GM21576 (cell line): ENCODE results near the gene SLC39A11.

Experiments used
- ATAC-seq: cut with Tn5 transposase; IDR thresholded peaks from one replicate; pipeline ENCODE4 v1.9.1; 2021; ENCODE audit warnings: mild to moderate bottlenecking, moderate library complexity; ENCODE audit not compliant: unreplicated experiment

Gene SLC39A11

DNA sequence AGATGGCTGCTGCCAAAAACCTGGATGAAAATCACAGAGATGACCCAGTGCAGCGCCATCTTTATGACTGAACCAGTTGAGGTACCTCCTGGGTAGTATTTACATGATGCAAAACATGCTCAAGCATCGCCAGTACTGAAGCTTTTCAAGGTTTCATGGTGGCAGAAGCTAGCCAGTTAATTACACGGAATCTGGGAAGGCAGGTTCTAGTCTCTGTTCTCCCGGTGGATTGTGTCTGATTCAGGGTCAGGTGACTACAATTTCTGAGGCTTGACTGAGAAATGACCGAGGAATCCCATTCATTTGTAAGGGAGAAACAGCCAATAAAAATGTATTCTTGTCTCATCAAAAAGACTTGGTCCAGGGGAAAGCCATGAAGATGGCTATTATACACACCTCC is 209.1 kb downstream of the SLC39A11 start:
- no peak for ATAC-seq

DNA sequence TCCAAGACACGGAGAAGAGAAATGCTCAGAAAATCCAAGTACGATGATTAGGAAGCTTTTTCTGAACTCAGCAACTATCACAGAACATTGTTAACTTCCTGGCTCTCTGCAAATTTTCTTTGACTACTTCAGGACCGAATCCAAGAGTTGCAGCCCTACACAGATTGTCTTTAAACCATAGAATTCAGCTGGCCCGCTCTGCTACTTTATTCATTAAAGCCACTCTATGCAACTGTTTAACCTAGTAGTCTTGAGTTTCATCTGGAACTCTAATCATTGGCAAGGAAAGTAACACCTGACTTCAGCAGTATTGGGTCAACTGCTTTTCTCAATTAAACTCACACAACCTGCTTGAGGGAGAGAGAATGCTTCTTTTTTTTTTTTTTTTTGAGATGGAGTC is 210.1 kb downstream of the SLC39A11 start:
- ATAC-seq = no peak

DNA sequence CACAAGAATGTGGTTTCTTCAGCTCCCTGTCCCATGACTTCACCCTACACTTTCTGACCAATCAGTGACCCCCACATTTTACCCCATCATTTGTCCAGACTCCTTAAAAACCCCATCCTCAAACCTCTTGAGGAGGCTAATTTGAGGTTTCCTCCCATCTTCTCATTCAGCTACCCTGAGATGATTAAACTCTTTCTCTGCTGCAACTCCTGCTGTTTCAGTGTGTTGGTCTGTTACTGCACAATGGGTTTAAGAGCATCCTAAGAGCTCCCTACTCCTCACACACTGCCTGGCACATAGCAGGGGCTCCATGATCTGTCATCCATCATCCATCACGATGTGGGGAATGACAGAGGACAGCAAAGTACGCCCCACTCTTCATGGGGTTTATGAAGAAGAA is 212.6 kb downstream of the SLC39A11 start:
- no peak for ATAC-seq

DNA sequence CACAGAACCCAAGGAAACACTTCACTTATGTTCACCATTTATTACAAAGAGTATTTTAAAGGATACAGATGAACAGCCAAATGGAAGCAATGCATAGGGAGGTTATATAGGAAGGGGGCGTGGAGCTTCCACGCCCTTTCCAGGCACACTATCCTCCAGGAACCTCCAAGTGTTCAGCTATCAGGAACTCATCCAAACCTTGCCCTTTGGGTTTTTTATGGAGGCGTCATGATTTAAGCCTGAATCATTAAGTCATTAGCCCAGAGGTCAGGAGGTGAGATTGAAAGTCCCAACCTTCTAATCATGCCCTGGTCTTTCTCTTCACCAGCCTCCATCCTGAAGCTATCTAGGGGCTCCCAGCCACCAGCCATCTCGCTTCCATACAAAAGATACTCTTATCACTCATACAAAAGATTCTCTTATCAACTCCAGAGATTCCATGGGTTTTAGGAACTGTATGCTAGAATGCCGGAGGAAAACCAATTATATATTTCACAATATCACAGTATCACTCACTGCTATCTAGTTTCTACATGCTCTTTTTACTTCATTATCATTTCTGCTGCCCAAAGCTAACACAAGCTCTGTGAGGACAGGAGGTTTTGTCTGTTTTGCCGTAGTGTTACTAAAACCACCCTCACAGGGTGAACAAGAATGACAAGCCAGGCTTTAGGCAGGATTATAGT is 213.4 kb downstream of the SLC39A11 start:
- ATAC-seq = no peak

DNA sequence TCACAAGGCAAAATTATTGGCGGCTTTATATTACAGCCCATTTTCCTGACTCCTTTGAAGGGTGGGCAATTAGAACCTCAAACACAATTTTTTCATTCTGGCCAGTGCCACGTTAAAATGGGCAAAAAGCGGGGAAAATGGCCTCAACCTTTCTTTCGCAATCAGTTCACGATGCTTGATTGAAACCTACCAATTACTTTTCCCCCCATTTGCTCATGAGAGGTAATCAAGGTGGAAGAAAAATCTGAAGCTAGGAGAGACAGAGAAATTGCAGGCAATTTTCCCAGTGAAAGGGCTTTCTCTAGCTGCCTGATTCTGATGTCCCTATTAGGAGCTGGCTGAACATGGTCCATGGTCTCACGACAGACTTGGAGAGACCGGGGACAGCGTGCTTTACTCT is 215.1 kb downstream of the SLC39A11 start:
- ATAC-seq = no peak

DNA sequence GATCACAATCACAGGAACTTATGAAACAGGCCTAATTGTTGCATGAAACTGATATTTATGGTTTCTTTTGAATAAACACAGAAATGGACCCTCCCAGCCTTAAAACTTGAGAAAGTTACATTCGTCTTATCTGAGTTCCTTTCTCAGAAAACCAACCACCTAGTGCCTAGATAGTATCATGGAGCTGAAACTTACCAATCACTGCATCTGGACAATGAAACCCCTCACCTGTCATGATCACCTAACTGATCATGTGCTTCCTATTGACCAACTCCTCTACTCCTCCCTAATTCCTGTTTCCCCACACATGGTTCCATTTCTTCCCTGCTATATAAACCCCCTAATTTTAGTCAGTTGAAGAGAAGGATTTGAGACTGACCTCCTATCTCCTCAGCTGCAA is 216.1 kb downstream of the SLC39A11 start:
- no peak for ATAC-seq

DNA sequence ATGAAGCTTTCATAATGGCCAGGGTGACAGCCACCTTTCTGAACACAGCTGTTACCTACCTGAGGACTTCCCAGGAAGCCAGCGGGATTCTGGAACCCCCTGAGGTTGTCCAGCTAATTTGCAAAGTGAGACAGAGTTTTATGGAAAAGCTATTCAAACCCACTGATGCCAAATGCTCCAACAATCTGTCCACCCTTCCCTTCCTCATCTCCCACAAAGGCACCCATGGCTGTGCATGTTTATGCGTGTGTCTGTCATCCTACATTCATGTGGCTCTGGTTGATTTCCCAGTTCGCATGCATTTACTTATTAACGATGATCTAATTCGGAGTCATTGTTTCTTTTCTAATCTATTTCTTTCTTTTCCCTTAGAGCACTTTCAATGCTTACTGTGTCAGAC is 217.1 kb downstream of the SLC39A11 start:
- no peak for ATAC-seq

DNA sequence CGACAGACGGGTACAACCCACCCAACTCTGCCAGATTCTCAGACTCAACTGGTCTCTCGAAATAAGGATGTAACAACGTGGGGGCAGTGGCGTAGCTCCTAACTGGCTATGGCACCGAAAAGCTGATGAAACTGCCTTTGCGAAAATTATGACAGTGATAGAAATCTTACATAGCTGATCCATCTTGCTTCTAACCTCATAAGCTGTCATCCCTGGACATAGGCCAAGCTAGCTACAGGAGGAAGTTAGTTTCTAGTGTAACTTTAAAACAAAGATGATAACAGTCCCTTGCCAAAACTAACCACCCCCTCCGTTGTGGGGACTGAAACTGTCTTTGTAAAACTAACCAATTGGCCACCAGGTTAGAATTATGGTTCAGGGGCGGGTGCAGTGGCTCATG is 220.1 kb downstream of the SLC39A11 start:
- no peak for ATAC-seq

DNA sequence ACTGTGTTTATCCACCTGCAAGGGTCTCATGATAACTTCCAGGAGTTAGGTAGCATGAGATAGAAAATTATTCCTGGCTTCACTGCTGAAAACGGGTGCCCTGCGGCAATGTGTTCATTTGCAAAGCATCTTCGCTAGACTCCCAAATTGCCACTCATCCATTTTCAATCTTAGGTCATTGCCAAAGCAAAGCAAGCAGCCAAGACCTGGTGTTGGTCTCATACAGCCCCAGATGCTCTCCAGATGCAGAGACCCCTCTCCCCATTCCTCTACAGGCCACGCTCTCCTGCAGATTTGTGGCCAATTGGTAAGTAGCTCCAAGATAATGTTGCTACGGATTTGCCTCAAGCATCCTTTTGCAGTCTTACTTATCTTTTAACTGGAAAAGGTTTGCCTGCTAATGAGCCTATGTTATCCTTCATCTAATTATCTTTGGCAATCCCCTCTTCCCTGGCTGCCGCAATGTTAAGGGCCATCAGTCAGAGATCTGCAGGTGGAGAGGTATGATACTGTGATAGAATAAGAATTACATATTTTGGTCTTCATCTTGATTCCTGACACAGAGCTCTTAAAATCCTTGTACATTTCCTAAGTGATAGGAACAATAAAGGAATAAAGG is 222.0 kb downstream of the SLC39A11 start:
- no peak for ATAC-seq

DNA sequence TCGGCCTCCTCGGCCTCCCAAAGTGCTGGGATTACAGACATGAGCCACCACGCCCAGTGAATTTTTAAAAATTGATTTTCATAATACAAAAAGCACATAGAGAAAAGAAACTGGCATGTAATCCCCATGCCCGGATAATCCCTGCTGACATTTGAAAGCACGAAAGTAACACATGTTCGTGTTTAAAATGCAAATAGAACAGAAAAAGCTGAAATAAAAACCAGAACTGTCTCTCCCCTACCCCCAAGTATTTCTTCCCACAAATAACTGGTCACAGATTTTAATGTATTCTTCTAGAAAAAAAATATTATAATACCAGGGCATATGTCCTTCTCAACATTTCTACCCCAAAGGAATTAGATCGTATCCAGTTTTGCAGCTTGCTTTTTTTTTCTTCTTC is 222.9 kb downstream of the SLC39A11 start:
- ATAC-seq = no peak

DNA sequence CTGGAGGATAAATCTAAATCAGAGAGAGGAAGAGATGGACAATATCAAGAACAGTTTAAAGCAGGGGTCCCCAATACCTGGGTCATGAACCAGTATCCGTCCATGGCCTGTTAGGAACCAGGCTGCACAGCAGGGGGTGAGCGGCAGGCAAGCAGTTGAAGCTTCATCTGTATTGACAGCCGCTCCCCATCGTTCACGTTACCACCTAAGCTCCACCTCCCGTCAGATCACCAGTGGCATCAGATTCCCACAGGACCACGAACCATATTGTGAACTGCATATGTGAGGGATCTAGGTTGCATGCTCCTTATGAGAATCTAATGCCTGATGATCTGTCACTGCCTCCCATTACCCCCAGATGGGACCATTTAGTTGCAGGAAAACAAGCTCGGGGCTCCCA is 226.5 kb downstream of the SLC39A11 start:
- no peak for ATAC-seq

DNA sequence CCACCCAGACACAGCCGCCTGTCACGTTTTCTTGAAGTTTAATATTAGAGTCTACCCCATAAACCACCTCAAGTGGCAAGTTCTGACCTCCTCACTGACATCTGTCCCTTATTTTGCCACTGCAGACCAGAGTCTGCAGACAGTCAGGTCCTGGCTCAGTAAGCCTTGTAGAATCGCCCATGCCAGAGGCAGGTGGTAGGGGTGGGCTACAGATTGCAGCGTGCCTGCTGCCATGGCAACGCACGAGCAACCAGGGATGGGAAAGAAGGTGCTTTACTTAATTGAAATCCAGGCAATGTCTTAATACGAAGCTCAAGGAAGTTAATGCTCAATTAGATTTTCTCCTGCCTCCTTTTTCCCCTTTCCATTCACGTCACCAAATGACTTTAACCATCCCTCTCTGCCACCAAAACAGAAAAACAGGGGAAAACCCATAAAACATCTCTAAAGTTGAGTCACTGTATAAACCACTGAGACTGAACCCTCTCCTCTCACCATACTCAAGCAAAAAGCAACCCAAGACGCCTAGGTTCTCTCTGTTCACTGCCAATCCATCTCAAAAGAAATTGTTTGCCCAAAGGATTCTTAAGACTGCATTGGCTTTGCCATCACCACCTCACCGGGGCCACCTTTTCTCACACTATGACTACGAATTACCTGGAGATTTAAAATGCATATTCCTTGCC is 228.8 kb downstream of the SLC39A11 start:
- ATAC-seq = peak; percentile 68

DNA sequence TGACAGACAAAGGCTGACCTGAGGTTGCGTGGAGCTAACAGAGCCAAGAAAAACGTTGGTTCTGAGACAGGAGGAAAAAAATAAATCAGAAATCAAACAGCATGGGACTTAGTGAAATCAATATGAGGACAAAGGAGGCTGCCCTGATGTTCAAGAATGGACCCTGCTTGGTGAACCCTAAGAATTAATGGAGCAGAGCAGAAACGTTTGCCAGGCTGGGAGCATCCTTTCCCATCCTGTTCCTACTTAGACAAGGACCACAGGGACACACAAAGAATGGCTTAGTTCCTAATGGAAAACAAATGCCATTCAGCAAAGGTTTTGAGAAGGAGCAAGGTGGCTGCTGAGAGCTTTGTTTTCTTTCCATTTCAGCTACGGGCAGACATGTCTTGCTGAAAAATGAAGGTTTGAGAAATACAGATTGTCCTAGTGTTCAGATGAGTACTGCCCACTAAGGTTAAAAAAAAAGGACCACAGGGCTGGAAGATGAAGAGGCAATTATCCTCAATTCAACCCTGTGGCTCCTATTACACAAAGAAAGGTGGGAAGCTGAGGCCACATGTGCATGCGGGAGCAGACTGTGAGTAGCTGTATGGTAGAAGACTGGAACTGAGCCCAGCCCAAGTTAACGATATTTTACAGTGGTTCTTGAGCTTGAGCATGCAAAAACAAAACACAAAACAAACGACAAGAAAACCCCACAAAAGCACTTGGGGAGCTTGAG is 230.1 kb downstream of the SLC39A11 start:
- no peak for ATAC-seq

DNA sequence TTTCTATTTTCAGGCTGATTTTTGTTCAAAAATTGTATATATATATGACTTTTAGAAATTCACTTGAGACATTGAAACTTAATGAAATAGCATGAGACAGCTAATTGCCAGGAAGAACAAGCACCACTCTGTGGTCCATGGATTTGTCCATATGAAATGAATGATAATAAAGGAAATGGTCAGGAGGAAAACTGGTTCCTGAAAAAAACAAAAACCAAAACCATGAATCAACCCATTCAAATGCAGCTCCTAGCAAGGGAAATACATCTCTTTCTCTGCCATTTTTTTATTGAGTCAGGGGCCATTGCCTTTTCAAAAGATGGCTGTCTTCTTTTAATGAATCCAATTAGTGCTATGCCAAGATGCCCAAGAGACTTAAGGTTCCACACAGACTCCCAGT is 230.7 kb downstream of the SLC39A11 start:
- no peak for ATAC-seq

DNA sequence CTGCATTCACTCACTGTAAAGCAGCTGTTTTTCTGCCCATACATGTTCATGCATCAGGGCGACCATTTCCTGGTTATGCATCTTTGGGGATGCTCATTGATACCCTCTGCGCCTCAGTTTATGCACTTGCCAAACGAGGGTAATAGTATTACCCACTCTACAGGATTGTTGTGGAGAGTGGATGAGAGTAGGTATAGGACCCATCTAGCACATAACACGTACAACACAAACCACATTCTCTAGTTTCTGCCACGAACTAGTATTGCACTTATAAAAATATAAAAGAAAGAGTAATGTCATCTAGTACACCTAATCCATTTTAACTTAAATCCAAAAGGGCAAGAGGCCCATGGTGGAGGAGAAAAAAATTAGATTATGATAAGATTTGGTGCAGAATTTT is 231.7 kb downstream of the SLC39A11 start:
- no peak for ATAC-seq

DNA sequence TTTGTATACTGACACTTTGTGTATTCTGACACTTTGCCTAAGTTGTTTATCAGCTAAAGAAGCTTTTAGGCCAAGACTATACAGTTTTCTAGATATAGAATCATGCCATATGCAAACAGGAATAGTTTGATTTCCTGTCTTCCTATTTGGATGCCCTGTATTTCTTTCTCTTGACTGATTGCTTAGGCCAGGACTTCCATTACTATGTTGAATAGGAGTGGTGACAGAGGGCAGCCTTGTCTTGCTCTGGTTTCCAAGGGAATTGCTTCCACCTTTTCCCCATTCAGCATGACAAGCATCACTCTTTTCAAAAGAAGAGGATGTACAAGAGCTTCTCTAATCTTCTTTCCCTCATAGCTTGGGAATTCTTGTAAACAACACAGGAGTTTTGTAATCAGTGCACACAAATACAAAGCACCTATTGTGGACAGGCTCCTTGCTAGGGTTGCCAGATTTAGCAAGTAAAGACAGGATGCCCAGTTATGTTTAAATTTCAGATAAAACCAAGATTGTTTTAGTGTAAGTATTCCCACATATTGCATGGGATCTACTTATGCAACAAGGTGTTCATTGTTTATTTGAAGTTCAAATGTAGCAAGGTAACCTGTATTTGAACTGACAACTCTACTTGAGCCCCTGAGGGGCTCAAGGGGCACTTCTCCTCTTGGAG is 233.5 kb downstream of the SLC39A11 start:
- no peak for ATAC-seq

DNA sequence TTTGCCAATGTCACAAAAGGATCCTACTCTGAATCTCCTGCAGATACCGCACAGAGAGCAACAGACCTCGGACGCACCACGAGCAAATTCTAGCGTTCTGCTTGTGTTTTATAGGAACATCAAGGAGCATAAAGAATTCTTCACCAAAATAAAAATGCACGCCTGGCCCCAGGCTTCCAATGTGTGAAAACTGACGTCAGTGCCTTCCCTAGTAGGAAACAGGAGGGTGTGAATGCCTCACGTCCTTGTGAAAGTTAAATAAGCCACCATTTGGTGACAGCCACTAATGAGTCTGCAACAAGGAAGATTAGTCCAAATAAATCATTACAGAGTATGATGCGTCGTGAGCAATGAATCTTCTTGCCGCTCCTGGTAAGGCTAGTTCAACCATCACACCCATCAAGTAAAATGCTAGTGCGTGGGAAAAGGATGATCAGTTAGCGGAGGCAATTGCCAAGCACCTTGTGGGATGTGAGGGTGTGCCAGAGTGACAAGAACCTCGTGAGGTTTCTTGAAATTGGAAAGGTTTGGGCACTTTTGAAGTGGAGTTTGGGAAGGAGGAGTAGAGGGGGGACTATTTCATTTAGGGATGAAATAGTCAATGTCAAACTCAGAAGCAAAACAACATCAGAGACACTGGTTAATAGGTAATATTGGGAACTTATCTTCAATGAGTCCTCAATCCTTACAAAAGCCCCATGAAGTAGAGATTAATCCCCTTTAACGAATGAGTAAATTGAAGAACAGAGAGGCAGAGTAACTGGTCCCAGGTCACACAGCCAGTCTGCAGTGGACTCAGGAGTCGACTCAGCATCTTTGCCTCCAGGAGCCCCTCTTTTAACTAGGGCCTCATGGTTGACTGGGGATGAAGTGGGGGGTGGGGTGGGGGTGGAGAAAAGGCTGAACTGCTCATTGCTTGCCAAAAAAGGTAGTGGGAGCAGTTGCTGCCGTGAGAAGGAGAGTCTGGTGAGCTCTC is 238.8 kb downstream of the SLC39A11 start:
- no peak for ATAC-seq

DNA sequence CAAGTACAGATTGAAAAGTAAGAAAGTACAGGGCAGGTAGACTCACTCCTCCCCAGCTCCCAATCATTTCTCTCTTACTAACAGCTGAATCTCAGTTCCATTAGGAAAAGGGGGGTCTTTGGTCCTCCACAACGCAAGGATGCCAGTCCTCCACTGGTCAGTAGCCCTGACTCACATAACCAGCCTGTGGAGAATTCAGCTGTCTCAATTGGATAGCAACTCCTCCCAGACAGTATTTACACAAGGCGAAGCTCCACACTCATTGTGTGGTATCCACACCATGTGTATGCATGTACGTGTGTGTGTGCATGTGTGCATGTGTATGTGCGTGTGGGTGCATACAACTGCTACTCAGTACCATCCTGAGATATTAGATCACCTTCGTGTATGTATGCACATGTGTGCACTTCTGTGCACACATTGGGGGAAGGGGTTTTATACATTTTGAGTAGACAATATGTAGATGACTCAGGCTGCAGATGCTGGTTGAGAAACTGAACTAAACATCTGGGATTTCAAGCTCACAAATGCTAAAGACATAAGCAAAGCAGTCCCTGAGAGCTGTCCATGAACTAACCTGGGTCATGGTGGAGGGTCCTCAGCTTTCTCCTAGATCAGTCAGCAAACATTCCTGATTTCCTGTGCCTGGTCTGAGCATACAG is 240.1 kb downstream of the SLC39A11 start:
- no peak for ATAC-seq

DNA sequence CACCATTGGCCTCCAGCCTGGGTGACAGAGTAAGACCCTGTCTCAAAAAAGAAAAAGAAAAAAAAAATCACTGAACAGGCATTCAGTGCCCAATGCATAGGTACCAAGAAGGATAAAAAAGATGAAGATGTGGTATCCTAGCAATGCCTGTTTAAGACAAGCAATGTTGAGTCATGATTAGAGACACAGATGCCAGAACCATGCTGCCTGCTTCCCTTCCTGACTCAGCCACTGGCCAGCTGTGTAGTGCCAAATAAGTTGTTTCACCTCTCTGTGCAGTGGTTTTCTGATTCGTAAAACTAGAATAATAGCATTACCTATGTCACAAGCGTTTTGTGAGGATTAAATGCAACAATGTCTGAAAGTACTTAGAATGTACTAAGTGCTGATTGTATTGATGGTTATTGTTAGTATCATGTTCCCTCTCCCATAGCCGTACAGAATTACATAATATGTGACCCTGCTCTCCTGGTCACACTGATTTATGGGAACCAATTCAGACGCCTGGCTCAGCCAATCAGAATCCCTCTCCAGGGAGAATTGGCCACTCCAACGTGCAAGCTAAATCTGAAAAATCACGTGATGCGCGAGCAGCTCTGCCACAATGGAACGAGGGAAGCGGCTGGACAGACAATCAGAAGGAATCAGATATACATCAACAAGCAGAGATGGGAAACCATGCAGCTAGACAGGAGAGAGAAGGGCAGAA is 241.9 kb downstream of the SLC39A11 start:
- no peak for ATAC-seq
